Medulla oblongata (tissue), 1 donor: ENCODE results near the gene AGXT.

Experiments
- DNase-seq: peaks from one replicate; pipeline ENCODE4 v3.0.0-alpha.2; 2015; ENCODE audit errors: extremely low spot score

Gene AGXT

GRCh38 chr2:240927390-240927781, 58.8 kb downstream of the AGXT start:
- no peak for DNase-seq

DNA sequence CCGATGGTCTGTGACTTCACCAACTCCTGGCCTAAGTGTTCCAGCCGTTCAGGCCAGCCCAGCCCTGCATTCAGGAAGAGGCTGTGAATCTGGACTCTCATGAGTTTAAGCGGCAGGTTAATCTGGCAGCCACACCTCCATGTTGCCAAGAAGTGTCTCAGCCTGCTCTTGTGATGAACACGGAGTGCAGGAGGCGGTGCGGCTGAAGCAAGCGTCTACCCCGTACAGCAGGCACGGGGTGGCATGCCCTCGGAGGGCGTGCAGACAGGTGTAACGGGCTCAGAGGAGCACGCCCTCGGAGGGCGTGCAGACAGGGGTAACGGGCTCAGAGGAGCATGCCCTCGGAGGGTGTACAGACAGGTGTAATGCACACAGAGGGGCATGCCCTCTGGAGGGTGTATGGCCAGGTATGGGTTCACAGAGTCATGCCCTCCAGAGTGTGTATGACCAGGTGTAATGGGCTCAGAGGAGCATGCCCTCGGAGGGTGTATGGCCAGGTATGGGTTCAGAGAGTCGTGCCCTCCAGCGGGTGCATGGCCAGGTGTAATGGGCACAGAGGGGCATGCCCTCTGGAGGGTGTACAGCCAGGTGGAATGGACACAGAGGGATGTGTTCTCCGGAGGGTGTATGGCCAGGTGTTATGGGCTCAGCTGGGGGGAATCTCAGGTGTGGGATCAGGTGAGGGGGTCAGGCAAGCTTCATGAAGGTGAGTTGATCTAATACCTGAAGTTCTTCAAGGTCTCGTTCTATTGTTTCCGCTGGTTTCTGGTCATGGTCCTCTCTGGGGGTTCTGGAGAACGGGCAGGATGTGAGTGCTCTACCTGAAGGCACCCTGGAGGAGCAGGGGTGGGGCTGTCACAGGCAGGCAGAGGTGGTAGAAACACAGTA, 60.1 kb downstream of the AGXT start:
- no peak for DNase-seq

- DNase-seq, result no peak
Measured at GRCh38 chr2:240929364-240930095, 60.9 kb downstream of the AGXT start.
